HG03066 (cell line): ENCODE measurements around the gene ASCL1.

ENCODE experiments used
- ATAC-seq: cut with Tn5 transposase; IDR thresholded peaks from one replicate; pipeline ENCODE4 v1.9.1; 2021; ENCODE audit warnings: low read depth; ENCODE audit not compliant: unreplicated experiment

Gene ASCL1

GRCh38 chr12:102957339-102958050, at the start of gene ASCL1:
ASCL1 (plus strand) TSS chr12:102957674; CDS start chr12:102958245, 571 bp downstream.
- ATAC-seq, result no peak

DNA sequence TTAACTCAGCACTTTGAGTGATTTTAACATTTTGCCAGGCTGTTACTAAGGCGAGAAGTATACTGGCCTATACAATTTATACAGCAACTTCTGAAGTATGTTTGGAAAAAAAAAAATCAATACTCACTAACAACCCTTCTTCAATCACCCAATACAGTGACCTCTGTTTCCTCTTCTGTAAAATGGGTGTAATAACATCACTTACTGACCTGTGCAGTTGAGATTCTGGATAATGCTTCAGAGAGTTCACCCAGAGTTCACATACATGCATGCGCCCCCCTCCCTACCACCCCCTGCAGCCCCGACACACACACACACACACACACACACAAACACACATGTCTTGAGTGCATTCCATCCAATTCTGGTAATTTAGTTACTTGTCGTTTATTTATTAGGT, 49.6 kb upstream of the ASCL1 start:
- no peak for ATAC-seq

GRCh38 chr12:102910137-102910536, 47.3 kb upstream of the ASCL1 start:
- ATAC-seq, result no peak

- ATAC-seq, result no peak
Measured at GRCh38 chr12:102910792-102911191, 46.7 kb upstream of the ASCL1 start.

GRCh38 chr12:102911320-102911719, 46.2 kb upstream of the ASCL1 start:
- ATAC-seq, result no peak

GRCh38 chr12:102912258-102912657, 45.2 kb upstream of the ASCL1 start:
- ATAC-seq, result no peak

DNA sequence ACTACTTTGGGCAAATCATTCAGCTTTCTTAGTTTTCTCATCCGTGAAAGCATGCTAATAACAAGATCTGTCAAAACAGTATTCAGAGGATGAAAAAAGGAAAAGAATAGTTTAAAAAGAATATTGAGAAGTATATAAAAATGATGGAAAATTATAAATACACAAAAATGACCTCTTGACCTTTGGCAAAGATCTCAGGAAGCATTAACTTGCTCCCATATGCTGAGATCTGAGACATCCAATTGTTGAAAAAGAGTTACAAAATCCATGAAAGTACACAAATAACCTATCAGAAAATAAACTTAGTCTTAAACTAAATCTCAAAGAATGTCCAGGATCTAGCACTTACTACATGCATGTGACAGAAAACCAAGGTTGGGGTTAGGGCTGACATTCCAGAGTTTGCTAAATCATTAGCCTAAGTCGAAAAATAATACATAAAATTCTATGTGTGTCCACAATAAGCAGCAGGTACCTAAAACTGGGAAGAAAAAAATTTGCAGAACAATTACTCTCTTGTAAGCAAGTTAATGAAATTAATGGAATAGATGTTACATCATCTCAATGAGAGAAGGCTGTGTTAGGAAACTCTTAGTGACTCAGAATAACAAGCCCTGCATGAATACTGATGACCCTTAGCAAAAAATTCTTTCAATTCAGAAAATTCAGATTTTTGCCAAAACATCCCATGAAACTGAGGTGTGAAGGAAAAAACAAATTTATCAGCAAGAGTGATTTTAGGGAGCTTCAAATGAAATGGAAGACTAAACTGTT, 43.8 kb upstream of the ASCL1 start:
- ATAC-seq, result no peak

DNA sequence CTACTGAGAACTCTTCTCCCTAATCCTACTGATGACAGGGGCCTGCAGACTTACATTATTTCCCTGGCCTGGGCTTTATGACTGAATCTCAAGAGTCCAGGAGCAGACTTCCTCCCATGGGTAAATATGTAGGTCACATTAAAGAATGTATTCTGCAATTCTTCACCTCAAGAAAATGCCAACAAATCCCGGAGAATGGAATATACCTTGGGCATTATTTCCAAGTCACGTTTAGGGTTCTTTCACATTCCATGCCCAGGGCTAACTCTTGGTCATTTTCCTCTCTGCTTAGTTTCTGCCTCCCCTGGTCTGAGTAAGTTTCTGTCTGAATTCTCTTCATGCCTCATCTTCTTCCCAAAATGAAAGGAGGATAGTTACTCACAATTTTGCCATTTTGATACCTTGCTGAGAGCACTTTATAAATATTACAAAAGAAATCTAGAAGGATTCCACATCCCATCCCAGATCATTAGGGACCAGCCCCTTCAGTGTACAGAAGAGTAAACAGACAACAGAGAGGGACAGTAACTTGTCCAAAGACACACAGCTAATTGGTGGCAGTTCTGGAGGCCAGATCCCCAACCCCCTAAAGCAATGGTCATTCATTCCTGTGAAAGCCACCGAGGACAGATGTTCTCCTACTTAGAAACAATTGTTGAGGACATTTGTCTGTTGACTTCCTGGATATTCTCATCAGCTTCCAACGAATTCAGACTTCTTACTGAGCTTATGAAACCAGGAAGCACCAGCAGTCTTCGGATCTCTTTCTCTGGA, 41.0 kb upstream of the ASCL1 start:
- ATAC-seq, result peak; percentile 14

DNA sequence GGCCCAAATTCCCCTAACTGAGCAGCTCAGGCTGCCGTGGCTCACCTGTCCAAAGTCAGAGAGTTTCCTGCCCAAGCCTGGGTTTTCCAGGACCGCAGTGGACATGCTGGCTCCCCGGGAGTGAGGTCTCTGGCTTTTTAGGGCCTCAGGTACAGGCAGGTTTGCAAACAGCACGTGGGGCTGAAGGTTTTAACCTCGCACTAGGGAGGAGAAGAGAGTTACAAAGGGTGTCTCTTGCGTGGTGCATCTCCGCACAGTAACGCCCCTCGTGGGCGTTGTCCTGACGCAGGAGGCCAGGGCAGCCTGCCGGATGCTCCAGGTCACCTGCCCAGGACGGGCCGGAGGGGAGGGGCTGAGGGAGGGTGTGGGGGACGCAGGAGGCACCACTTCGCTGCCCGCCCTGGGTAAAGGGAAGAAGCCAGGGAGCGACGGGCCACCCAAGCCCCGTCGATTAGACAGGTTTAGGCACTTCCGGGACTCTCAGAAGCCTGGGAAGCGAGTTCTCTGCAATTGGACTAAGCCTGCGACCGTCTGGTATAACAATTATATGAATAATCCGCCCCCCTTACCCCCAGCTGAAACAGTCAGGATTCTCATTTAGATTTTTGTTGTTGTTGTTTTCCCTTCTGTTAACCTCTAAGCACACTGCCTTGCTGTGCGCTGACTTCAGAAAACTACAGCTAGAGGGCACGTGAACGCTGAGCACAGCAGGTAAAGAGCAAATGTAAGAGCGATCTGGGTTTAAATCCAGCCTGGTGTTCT, 40.3 kb upstream of the ASCL1 start, which contains the start of gene PAH:
PAH (minus strand) TSS at position 219 of the 762 bp plus-strand sequence; CDS start at position 105, 114 bp downstream.
- peak; percentile 62 for ATAC-seq

DNA sequence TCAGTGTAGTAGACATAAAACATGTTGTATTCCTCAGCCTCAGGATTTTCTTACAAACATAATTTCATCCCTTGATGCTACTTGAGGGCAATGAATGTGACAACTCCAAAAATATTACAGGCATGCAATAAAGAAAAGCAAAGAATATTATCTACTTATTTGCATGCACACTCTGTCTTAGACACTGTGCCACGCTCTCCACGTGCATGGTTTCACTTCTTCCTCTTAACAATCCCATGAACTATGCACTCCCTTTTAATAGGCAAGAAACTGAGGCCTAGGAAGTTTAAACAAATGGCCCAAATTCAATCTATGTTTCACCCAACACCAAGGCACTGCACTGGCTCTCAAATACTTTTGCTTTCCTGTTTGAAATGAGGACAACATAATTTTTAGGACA, 38.6 kb upstream of the ASCL1 start:
- no peak for ATAC-seq

DNA sequence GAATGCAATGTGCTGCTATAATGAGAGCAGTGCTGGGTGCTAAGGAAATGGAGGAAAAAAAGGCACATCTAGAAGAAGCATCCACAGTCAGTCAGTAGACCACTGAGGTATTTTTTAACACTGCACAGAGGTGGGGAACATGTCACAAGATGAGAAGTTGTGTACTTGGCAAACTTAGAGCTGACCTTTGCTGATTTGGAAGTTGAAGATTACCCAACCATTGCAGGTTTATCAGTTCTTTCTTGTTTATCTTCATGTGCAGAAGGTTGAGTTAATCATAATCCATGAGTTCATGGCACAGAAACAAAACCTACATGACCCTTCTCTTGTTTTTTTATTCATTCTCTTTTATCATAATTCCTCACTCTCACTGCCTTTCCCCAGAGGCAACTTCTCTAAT, 37.2 kb upstream of the ASCL1 start:
- no peak for ATAC-seq

GRCh38 chr12:102921240-102921639, 36.2 kb upstream of the ASCL1 start:
- no peak for ATAC-seq

- no peak for ATAC-seq
Measured at GRCh38 chr12:102927220-102927619, 30.3 kb upstream of the ASCL1 start.

DNA sequence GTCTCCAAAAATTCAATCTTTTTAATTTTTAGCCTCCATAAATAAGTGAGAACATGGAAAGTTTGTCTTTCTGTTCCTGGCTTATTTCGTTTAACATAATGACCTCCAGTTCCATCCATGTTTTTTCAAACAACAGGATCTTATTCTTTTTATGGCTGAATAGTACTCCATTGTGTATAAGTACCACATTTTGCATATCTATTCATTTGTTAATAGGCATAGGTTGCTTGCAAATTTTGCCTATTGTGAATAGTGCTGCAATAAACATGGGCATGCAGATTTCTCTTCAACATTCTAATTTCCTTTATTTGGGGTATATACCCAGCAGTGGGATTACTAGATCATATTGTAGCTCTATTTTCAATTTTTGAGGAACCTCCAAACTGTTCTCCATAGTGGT, 24.3 kb upstream of the ASCL1 start:
- no peak for ATAC-seq

- no peak for ATAC-seq
Measured at GRCh38 chr12:102939059-102939458, 18.4 kb upstream of the ASCL1 start.

GRCh38 chr12:102939670-102940222, 17.7 kb upstream of the ASCL1 start:
- ATAC-seq, result no peak

- ATAC-seq, result no peak
Measured at GRCh38 chr12:102946042-102946441, 11.4 kb upstream of the ASCL1 start.

GRCh38 chr12:102948941-102949352, 8.5 kb upstream of the ASCL1 start:
- ATAC-seq, result no peak

DNA sequence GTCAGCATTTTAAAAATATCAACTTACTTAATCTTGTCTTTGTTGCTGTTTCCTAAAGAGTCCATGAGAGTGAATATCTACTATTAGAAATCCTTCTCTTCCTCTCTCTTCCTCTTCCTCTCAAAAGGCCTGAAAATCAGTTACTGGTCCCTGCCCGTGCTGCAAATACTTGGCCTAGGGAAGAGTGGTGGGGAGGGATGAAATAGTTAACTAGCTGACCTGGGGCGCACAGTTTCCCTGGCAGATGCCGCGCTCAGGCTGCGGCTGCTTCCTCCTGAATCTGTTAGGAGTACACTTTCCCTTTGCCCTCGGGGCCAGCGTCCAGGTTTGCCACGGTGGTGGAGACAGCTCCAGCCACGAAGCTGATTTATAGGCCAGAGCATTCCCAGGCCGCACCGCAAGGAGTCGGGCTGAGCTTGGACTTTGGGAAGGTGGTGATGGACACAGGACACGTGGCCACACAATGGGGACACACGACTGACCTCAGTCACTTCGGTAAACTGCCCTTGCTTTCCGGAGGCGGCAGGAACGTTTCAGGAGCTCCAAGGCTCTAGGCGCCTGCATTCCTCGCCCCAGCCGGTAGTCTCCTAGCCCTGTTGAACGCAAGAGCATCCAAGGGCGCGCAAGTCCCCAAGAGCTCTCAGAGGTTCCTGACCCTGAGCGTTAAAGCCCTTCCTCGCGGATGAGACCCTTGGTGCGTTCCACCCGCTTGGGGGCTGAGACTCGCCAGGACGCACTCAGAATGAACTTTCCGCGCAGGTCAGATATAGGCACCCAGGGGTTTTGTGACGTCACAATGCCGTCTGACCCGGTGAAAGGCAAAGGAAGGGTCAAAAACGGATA, 7.1 kb upstream of the ASCL1 start:
- ATAC-seq, result no peak
